Liver (tissue), 9 donors: ENCODE data around the gene BANK1. TPM values are rescaled to one million over a fixed set of nuclear protein-coding genes. Genes with fewer than 3 reads are reported as not detected.

Experiments used
- DNase-seq: peaks from one replicate; pipeline ENCODE4 v3.0.0-alpha.2; 2017; ENCODE audit warnings: low spot score
- H3K27ac ChIP-seq, 2 donors: one replicate each; pipeline ENCODE4 v1.7.0; 2013; ENCODE audit warnings: inconsistent platforms in 2 of 2, low read length in 2 of 2, control low read depth in 1 of 2, low read depth in 1 of 2, mild to moderate bottlenecking in 1 of 2
- H3K27me3 ChIP-seq, 4 donors: one replicate each; pipeline versions ENCODE4 v1.6.1 to v1.7.0; 2013; ENCODE audit warnings: low read length in 3 of 4, inconsistent platforms in 1 of 4, mild to moderate bottlenecking in 1 of 4, moderate library complexity in 1 of 4; ENCODE audit not compliant: control insufficient read depth in 4 of 4, insufficient read depth in 4 of 4
- H3K36me3 ChIP-seq, 4 donors: one replicate each; pipeline versions ENCODE4 v1.6.1 to v1.7.0; 2013; ENCODE audit warnings: low read length in 3 of 4, mild to moderate bottlenecking in 3 of 4, low read depth in 1 of 4, moderate library complexity in 1 of 4; ENCODE audit not compliant: control insufficient read depth in 4 of 4, insufficient read depth in 3 of 4
- H3K4me1 ChIP-seq, 4 donors: one replicate each; pipeline versions ENCODE4 v1.6.1 to v1.7.0; 2013; ENCODE audit warnings: low read length in 3 of 4, mild to moderate bottlenecking in 3 of 4, moderate library complexity in 1 of 4; ENCODE audit not compliant: control insufficient read depth in 4 of 4, insufficient read depth in 4 of 4
- H3K4me3 ChIP-seq, 3 donors: one replicate each; pipeline versions ENCODE4 v1.6.1 to v1.7.0; 2013; ENCODE audit warnings: low read length in 3 of 3, control low read depth in 1 of 3, low read depth in 1 of 3, mild to moderate bottlenecking in 1 of 3
- H3K9ac ChIP-seq, 2 donors: one replicate each; pipeline ENCODE4 v1.7.0; 2013; ENCODE audit warnings: low read length in 2 of 2, mild to moderate bottlenecking in 2 of 2, moderate library complexity in 2 of 2, control low read depth in 1 of 2, low read depth in 1 of 2
- H3K9me3 ChIP-seq, 4 donors: one replicate each; pipeline versions ENCODE4 v1.6.1 to v1.7.0; 2013; ENCODE audit warnings: low read length in 3 of 4; ENCODE audit not compliant: control insufficient read depth in 4 of 4
- ATF3 ChIP-seq: IDR thresholded peaks from 2 replicates; pipeline ENCODE4 v1.6.1; 2016; ENCODE audit warnings: antibody characterized with exemption
- EGR1 ChIP-seq, 2 donors: IDR thresholded peaks; 2 replicates each; pipeline ENCODE4 v1.6.1; 2016 to 2018; ENCODE audit warnings: antibody characterized with exemption in 2 of 2, low read depth in 2 of 2
- FOXA2 ChIP-seq: IDR thresholded peaks from 2 replicates; pipeline ENCODE4 v1.6.1; 2016; ENCODE audit warnings: antibody characterized with exemption
- GABPA ChIP-seq, 2 donors: IDR thresholded peaks in 1 of 2; conservative IDR thresholded peaks in 1 of 2; 2 replicates each; pipeline ENCODE4 v1.6.1; 2016; ENCODE audit warnings: antibody characterized with exemption in 2 of 2, mild to moderate bottlenecking in 1 of 2, moderate library complexity in 1 of 2
- HNF4G ChIP-seq: IDR thresholded peaks from 2 replicates; pipeline ENCODE4 v1.6.1; 2016; ENCODE audit warnings: antibody characterized with exemption
- JUND ChIP-seq, 2 donors: IDR thresholded peaks; 2 replicates each; pipeline ENCODE4 v1.6.1; 2016; ENCODE audit warnings: antibody characterized with exemption in 2 of 2
- MAX ChIP-seq: IDR thresholded peaks from 2 replicates; pipeline ENCODE4 v1.6.1; 2016; ENCODE audit warnings: antibody characterized with exemption
- NR2F2 ChIP-seq: IDR thresholded peaks from 2 replicates; pipeline ENCODE4 v1.6.1; 2016; ENCODE audit warnings: antibody characterized with exemption
- RAD21 ChIP-seq, 2 donors: IDR thresholded peaks; 2 replicates each; pipeline ENCODE4 v1.6.1; 2016; ENCODE audit warnings: antibody characterized with exemption in 2 of 2, mild to moderate bottlenecking in 2 of 2
- RXRA ChIP-seq, 2 donors: IDR thresholded peaks; 2 replicates each; pipeline ENCODE4 v1.6.1; 2017 to 2018; ENCODE audit warnings: antibody characterized with exemption in 2 of 2, mild to moderate bottlenecking in 1 of 2
- SP1 ChIP-seq: IDR thresholded peaks from 2 replicates; pipeline ENCODE4 v1.6.1; 2018; ENCODE audit warnings: antibody characterized with exemption, mild to moderate bottlenecking
- TAF1 ChIP-seq: conservative IDR thresholded peaks from 2 replicates; pipeline ENCODE4 v1.6.1; 2016; ENCODE audit warnings: antibody characterized with exemption, mild to moderate bottlenecking
- YY1 ChIP-seq: IDR thresholded peaks from 2 replicates; pipeline ENCODE4 v1.6.1; 2016; ENCODE audit warnings: antibody characterized with exemption, mild to moderate bottlenecking
- WGBS: extraction: QIAGEN DNeasy Blood & Tissue Kit; methylation state at CpG from one replicate; pipeline ENCODE4 v1.1.7; 2013; 5-methylcytosine and 5-hydroxymethylcytosine counted together
- polyA plus RNA-seq, 2 donors: library from polyadenylated mRNA; stranded (reverse) in 1 of 2; unstranded in 1 of 2; fragments of 200-250 nt in 1 of 2; fragments of >200 nt in 1 of 2; fragmentation: Nextera tagmentation in 1 of 2; extraction: Ambion mirVana in 1 of 2; gene quantifications; one replicate each; pipeline versions ENCODE4 v1.2.1 to v1.2.3, GENCODE V29; 2013 to 2015
- total RNA-seq, 2 donors: library from RNA; depleted of rRNA; stranded (reverse); fragments of >200 nt; gene quantifications; one replicate each; pipeline ENCODE4 v1.2.3, GENCODE V29; 2014
- TF ChIP-seq, protein P1 (sequence below): IDR thresholded peaks from 2 replicates; pipeline ENCODE4 v1.6.1; 2016; ENCODE audit warnings: antibody characterized with exemption, mild to moderate bottlenecking
- TF ChIP-seq, protein P2 (sequence below): fragments of 150-350 bp; IDR thresholded peaks from 2 replicates; pipeline ENCODE4 v1.5.1; 2017; ENCODE audit warnings: improper control_type of control experiment, low read depth, low read length; ENCODE audit not compliant: missing input control
- TF ChIP-seq, protein P3 (sequence below): IDR thresholded peaks from 2 replicates; pipeline ENCODE4 v1.6.1; 2016; ENCODE audit warnings: antibody characterized with exemption
- donor health status: healthy.
- donor health status: healthy.
- donor health status: healthy.
- donor health status: healthy.
- donor health status: healthy.

Gene BANK1
- total and polyA plus RNA-seq, 4 donors: 0.06 to 1.7 (median 0.35) TPM

DNA sequence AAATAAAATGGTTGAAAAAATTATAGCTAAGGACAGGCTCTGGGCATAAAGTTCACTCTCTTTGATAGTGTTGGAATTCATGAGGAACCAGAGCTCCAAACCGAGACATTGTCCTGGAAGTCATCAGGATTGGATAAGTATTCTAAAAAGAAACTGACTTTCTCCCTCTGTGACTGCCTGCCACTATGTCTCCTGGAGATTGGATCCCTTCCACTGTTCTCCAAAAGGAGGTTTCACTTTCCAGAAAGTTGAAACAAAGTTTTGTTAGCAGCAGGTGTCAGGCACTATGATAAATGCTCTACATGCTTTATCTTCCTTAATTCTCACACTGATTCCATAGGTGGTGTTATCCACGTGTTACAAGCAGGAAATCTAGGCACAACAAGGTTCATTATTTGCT, 16.8 kb downstream of the BANK1 start (continued):
- TF ChIP-seq, protein P1, sequence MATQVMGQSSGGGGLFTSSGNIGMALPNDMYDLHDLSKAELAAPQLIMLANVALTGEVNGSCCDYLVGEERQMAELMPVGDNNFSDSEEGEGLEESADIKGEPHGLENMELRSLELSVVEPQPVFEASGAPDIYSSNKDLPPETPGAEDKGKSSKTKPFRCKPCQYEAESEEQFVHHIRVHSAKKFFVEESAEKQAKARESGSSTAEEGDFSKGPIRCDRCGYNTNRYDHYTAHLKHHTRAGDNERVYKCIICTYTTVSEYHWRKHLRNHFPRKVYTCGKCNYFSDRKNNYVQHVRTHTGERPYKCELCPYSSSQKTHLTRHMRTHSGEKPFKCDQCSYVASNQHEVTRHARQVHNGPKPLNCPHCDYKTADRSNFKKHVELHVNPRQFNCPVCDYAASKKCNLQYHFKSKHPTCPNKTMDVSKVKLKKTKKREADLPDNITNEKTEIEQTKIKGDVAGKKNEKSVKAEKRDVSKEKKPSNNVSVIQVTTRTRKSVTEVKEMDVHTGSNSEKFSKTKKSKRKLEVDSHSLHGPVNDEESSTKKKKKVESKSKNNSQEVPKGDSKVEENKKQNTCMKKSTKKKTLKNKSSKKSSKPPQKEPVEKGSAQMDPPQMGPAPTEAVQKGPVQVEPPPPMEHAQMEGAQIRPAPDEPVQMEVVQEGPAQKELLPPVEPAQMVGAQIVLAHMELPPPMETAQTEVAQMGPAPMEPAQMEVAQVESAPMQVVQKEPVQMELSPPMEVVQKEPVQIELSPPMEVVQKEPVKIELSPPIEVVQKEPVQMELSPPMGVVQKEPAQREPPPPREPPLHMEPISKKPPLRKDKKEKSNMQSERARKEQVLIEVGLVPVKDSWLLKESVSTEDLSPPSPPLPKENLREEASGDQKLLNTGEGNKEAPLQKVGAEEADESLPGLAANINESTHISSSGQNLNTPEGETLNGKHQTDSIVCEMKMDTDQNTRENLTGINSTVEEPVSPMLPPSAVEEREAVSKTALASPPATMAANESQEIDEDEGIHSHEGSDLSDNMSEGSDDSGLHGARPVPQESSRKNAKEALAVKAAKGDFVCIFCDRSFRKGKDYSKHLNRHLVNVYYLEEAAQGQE: no peak
- TF ChIP-seq, protein P2, sequence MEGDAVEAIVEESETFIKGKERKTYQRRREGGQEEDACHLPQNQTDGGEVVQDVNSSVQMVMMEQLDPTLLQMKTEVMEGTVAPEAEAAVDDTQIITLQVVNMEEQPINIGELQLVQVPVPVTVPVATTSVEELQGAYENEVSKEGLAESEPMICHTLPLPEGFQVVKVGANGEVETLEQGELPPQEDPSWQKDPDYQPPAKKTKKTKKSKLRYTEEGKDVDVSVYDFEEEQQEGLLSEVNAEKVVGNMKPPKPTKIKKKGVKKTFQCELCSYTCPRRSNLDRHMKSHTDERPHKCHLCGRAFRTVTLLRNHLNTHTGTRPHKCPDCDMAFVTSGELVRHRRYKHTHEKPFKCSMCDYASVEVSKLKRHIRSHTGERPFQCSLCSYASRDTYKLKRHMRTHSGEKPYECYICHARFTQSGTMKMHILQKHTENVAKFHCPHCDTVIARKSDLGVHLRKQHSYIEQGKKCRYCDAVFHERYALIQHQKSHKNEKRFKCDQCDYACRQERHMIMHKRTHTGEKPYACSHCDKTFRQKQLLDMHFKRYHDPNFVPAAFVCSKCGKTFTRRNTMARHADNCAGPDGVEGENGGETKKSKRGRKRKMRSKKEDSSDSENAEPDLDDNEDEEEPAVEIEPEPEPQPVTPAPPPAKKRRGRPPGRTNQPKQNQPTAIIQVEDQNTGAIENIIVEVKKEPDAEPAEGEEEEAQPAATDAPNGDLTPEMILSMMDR: no peak
- TF ChIP-seq HNF4G: no peak

GRCh38 chr4:101813604-101814003, 23.1 kb downstream of the BANK1 start:
- WGBS: 84% methylated on average over 5 of the region's 5 CpGs
- Histone ChIP-seq H3K27ac (no peak overlapping the region), H3K9me3 (no peaks in the 10 kb centered on the region), H3K9ac (no peak overlapping the region), H3K27me3 (no peaks in the 10 kb centered on the region), H3K36me3 (no peaks in the 10 kb centered on the region), H3K4me1 (no peaks in the 10 kb centered on the region), H3K4me3 (no peak overlapping the region)
- TF ChIP-seq YY1 (no peak), TAF1 (no peak), GABPA (IDR thresholded peaks at IDR 0.05 in 1 of 2, conservative IDR thresholded peaks at IDR 0.05 in 1 of 2) (no peak), ATF3 (no peak), MAX (no peak), RXRA (IDR thresholded peaks at IDR 0.05) (no peak), SP1 (no peak), RAD21 (IDR thresholded peaks at IDR 0.05) (no peak), FOXA2 (no peak), JUND (IDR thresholded peaks at IDR 0.05) (no peak)
- TF ChIP-seq, protein P3, sequence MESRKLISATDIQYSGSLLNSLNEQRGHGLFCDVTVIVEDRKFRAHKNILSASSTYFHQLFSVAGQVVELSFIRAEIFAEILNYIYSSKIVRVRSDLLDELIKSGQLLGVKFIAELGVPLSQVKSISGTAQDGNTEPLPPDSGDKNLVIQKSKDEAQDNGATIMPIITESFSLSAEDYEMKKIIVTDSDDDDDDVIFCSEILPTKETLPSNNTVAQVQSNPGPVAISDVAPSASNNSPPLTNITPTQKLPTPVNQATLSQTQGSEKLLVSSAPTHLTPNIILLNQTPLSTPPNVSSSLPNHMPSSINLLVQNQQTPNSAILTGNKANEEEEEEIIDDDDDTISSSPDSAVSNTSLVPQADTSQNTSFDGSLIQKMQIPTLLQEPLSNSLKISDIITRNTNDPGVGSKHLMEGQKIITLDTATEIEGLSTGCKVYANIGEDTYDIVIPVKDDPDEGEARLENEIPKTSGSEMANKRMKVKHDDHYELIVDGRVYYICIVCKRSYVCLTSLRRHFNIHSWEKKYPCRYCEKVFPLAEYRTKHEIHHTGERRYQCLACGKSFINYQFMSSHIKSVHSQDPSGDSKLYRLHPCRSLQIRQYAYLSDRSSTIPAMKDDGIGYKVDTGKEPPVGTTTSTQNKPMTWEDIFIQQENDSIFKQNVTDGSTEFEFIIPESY: no peak
- no peak for DNase-seq

GRCh38 chr4:101818362-101818761, 27.8 kb downstream of the BANK1 start:
- peaks cover 0 to 3% (median 0%) of the 10 kb centered on the region in 4 donors for H3K9me3 ChIP-seq
- H3K9ac ChIP-seq: no peak overlapping the region
- H3K4me3 ChIP-seq: no peak overlapping the region
- DNase-seq: no peak
- WGBS: 56% methylated on average over 2 of the region's 2 CpGs
- H3K36me3 ChIP-seq: no peaks in the 10 kb centered on the region
- H3K4me1 ChIP-seq: no peaks in the 10 kb centered on the region
- no peaks in the 10 kb centered on the region for H3K27me3 ChIP-seq
- H3K27ac ChIP-seq: no peak overlapping the region
- TF ChIP-seq, protein P3: no peak
- no peak for TF ChIP-seq ATF3
- no peak for TF ChIP-seq NR2F2
- TF ChIP-seq EGR1 (IDR thresholded peaks at IDR 0.05; ENCODE audit: low read depth in 2 of 2): no peak
- TF ChIP-seq, protein P1: no peak
- TF ChIP-seq YY1: no peak
- no peak for TF ChIP-seq MAX
- TF ChIP-seq FOXA2: no peak
